ENCODE data around the gene RFWD3. TPM values are rescaled to one million over a fixed set of nuclear protein-coding genes. Genes with fewer than 3 reads are reported as not detected.

RFWD3 gene
- total and polyA plus RNA-seq, 2 of the 13 experiments (the other 11 are each of a cell fraction or from before 2014, with no cell fraction given) = 23.4 to 62.6 TPM

- peak; percentile 59 for TF ChIP-seq PHF5A (CRISPR knock-in tag; IDR thresholded peaks at IDR 0.05; ENCODE audit: low read depth, unreplicated experiment)
- TF ChIP-seq, protein P1, sequence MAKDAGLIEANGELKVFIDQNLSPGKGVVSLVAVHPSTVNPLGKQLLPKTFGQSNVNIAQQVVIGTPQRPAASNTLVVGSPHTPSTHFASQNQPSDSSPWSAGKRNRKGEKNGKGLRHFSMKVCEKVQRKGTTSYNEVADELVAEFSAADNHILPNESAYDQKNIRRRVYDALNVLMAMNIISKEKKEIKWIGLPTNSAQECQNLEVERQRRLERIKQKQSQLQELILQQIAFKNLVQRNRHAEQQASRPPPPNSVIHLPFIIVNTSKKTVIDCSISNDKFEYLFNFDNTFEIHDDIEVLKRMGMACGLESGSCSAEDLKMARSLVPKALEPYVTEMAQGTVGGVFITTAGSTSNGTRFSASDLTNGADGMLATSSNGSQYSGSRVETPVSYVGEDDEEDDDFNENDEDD (CRISPR knock-in tag; IDR thresholded peaks at IDR 0.05; ENCODE audit: borderline replicate concordance) = peak; percentile 81; the same call in 1 of the 2 replicates
- TF ChIP-seq FOXK2 (IDR thresholded peaks at IDR 0.05) = no peak
- no peak for TF ChIP-seq ZNF235 (CRISPR knock-in tag; IDR thresholded peaks at IDR 0.05; ENCODE audit: borderline replicate concordance)
- TF ChIP-seq ZNF607 (CRISPR knock-in tag; IDR thresholded peaks at IDR 0.05; ENCODE audit: borderline replicate concordance) = no peak
- TF ChIP-seq ZNF318 (CRISPR knock-in tag; IDR thresholded peaks at IDR 0.05) = peak; percentile 90; the same call in 1 of the 2 replicates
- peak; percentile 73; the same call in 1 of the 2 replicates for TF ChIP-seq GABPB1 (CRISPR knock-in tag; IDR thresholded peaks at IDR 0.05)
- no peak for TF ChIP-seq MED13 (CRISPR knock-in tag; IDR thresholded peaks at IDR 0.05)
- TF ChIP-seq, protein P2, sequence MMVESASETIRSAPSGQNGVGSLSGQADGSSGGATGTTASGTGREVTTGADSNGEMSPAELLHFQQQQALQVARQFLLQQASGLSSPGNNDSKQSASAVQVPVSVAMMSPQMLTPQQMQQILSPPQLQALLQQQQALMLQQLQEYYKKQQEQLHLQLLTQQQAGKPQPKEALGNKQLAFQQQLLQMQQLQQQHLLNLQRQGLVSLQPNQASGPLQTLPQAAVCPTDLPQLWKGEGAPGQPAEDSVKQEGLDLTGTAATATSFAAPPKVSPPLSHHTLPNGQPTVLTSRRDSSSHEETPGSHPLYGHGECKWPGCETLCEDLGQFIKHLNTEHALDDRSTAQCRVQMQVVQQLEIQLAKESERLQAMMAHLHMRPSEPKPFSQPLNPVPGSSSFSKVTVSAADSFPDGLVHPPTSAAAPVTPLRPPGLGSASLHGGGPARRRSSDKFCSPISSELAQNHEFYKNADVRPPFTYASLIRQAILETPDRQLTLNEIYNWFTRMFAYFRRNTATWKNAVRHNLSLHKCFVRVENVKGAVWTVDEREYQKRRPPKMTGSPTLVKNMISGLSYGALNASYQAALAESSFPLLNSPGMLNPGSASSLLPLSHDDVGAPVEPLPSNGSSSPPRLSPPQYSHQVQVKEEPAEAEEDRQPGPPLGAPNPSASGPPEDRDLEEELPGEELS (CRISPR knock-in tag; IDR thresholded peaks at IDR 0.05) = no peak
- peak; percentile 75 for TF ChIP-seq ELF1 (CRISPR knock-in tag; IDR thresholded peaks at IDR 0.05)
- peak; percentile 21; the same call in 1 of the 2 replicates for TF ChIP-seq GATA4 (IDR thresholded peaks at IDR 0.05; ENCODE audit: borderline replicate concordance, low read depth)
- TF ChIP-seq TBX2 (CRISPR knock-in tag; IDR thresholded peaks at IDR 0.05; ENCODE audit: borderline replicate concordance) = peak; percentile 64; the same call in 1 of the 2 replicates
- no peak for TF ChIP-seq KAT7 (CRISPR knock-in tag; IDR thresholded peaks at IDR 0.05; ENCODE audit: borderline replicate concordance)
- 0 out of 2 replicates have a peak, but pooled peaks have one; percentile 63 for TF ChIP-seq ZNF775 (CRISPR knock-in tag; IDR thresholded peaks at IDR 0.05; ENCODE audit: borderline replicate concordance)
- TF ChIP-seq ATF1 (CRISPR knock-in tag; IDR thresholded peaks at IDR 0.05) = 0 out of 2 replicates have a peak, but pooled peaks have one; percentile 18
- peak; percentile 86; the same call in 1 of the 2 replicates for TF ChIP-seq NFKBIZ (CRISPR knock-in tag; IDR thresholded peaks at IDR 0.05)
- peak; percentile 44; the same call in 1 of the 2 replicates for TF ChIP-seq ZNF225 (CRISPR knock-in tag; IDR thresholded peaks at IDR 0.05)
Observed at GRCh38 chr16:74695450-74696422, 29.1 kb upstream of the RFWD3 start (continued).

Data from HepG2 (cell line).